Smooth muscle cell (in vitro differentiated cells): ENCODE measurements around the gene SCGB1D4. TPM values are rescaled to one million over a fixed set of nuclear protein-coding genes. Genes with fewer than 3 reads are reported as not detected.

Experiments
- DNase-seq: peaks from one replicate; lab custom pipeline; 2025; ENCODE audit not compliant: unreplicated experiment; lab: John Stamatoyannopoulos, UW
- H2AFZ ChIP-seq: fragments of 200-600 bp; sonication (generic); 2 replicates; pipeline ENCODE4 v1.6.0; 2016; ENCODE audit warnings: antibody characterized with exemption, low read depth, mild to moderate bottlenecking
- H3F3A ChIP-seq: fragments of 200-600 bp; sonication (generic); 2 replicates; pipeline ENCODE4 v1.6.0; 2017; ENCODE audit warnings: antibody characterized with exemption, low read depth
- H3K27ac ChIP-seq: fragments of 200-600 bp; sonication (generic); 2 replicates; pipeline ENCODE4 v1.5.1; 2016; ENCODE audit warnings: low read depth, mild to moderate bottlenecking
- H3K27me3 ChIP-seq: fragments of 200-600 bp; sonication (generic); 2 replicates; pipeline ENCODE4 v1.6.1; 2016; ENCODE audit warnings: low read depth, mild to moderate bottlenecking
- H3K36me3 ChIP-seq: fragments of 200-600 bp; sonication (generic); 2 replicates; pipeline ENCODE4 v1.5.1; 2016; ENCODE audit warnings: low read depth
- H3K4me1 ChIP-seq: fragments of 200-600 bp; sonication (generic); 2 replicates; pipeline ENCODE4 v1.5.1; 2016; ENCODE audit warnings: low read depth
- H3K4me2 ChIP-seq: fragments of 200-600 bp; sonication (generic); 2 replicates; pipeline ENCODE4 v1.6.0; 2016; ENCODE audit warnings: mild to moderate bottlenecking
- H3K4me3 ChIP-seq: fragments of 200-600 bp; sonication (generic); 2 replicates; pipeline ENCODE4 v1.5.1; 2016; ENCODE audit warnings: mild to moderate bottlenecking
- H3K79me2 ChIP-seq: fragments of 200-600 bp; sonication (generic); 2 replicates; pipeline ENCODE4 v1.6.0; 2016; ENCODE audit warnings: low read depth, mild to moderate bottlenecking
- H3K9ac ChIP-seq: fragments of 200-600 bp; sonication (generic); 2 replicates; pipeline ENCODE4 v1.6.0; 2016; ENCODE audit warnings: low read depth
- H3K9me3 ChIP-seq: fragments of 200-600 bp; sonication (generic); replicated peaks from 2 replicates; pipeline ENCODE4 v1.5.1; 2016; ENCODE audit warnings: low read depth
- H4K20me1 ChIP-seq: fragments of 200-600 bp; sonication (generic); 2 replicates; pipeline ENCODE4 v1.6.0; 2016; ENCODE audit warnings: low read depth
- WGBS: methylation state at CpG from one replicate; pipeline ENCODE4 v1.1.7; 2016; ENCODE audit warnings: low lambda C conversion rate; 5-methylcytosine and 5-hydroxymethylcytosine counted together
- polyA plus RNA-seq: library from polyadenylated mRNA; unstranded; fragments of >200 nt; fragmentation: Nextera tagmentation; extraction: Ambion mirVana; gene quantifications from 2 replicates; pipeline ENCODE4 v1.2.1, GENCODE V29; 2016
- total RNA-seq: library from RNA; depleted of rRNA; stranded (reverse); fragments of >200 nt; gene quantifications from 2 replicates; pipeline ENCODE4 v1.2.3, GENCODE V29; 2014
- TF ChIP-seq, protein P1 (sequence below): fragments of 200-600 bp; sonication (generic); IDR thresholded peaks from 2 replicates; pipeline ENCODE4 v1.5.1; 2017; ENCODE audit warnings: borderline replicate concordance, mild to moderate bottlenecking, antibody characterized with exemption; ENCODE audit not compliant: insufficient read depth, poor library complexity, severe bottlenecking

SCGB1D4 gene
- total and polyA plus RNA-seq, 2 experiments from 2014 or later = not detected

DNA sequence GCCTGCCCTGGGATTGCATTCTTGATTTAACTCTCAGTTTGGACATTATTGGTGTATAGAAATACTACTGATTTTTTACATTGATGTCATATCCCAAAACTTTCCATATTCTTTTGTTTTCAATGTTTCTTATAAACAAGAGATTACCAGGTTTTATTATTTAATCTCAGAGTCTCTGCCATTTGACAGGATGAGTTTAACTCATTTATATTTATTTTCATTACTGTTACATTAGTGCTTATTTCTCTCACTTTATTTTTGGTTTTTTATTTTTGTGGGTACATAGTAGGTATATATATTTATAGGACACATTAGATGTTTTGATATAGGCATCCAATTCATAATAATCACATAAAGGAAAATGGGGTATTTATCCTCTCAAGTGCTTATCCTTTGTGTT is 9.1 kb upstream of the SCGB1D4 start:
- Histone ChIP-seq H2AFZ (no peak overlapping the region), H3K27ac (no peak overlapping the region), H3K9ac (no peak overlapping the region), H3K4me3 (no peak overlapping the region), H3K9me3 (peaks cover 5% of the 10 kb centered on the region), H3K79me2 (no peaks in the 10 kb centered on the region), H4K20me1 (no peaks in the 10 kb centered on the region), H3K36me3 (no peaks in the 10 kb centered on the region), H3F3A (no peaks in the 10 kb centered on the region), H3K27me3 (peaks cover 20% of the 10 kb centered on the region), H3K4me2 (no peak overlapping the region), H3K4me1 (no peaks in the 10 kb centered on the region)
- TF ChIP-seq, protein P1, sequence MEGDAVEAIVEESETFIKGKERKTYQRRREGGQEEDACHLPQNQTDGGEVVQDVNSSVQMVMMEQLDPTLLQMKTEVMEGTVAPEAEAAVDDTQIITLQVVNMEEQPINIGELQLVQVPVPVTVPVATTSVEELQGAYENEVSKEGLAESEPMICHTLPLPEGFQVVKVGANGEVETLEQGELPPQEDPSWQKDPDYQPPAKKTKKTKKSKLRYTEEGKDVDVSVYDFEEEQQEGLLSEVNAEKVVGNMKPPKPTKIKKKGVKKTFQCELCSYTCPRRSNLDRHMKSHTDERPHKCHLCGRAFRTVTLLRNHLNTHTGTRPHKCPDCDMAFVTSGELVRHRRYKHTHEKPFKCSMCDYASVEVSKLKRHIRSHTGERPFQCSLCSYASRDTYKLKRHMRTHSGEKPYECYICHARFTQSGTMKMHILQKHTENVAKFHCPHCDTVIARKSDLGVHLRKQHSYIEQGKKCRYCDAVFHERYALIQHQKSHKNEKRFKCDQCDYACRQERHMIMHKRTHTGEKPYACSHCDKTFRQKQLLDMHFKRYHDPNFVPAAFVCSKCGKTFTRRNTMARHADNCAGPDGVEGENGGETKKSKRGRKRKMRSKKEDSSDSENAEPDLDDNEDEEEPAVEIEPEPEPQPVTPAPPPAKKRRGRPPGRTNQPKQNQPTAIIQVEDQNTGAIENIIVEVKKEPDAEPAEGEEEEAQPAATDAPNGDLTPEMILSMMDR = no peak
- no peak for DNase-seq

DNA sequence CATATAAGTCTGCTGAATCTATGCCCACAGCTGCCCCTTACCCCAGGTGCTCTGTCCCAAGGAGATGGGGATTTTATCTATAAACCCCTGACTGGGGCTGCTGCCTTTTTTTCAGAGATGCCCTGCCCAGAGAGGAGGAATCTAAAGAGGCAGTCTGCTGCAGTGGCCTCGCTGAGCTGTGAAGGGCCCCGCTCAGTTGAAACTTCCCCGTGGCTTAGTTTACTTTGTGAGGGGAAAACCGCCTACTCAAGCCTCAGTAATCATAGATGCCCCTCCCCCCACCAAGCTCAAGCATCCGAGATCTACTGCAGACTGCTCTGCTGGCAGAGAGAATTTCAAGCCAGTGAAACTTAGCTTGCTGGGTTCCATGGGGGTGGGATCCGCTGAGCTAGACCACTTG is 7.4 kb upstream of the SCGB1D4 start:
- no peak overlapping the region for H3K4me3 ChIP-seq
- H3K27me3 ChIP-seq = peaks cover 26% of the 10 kb centered on the region
- TF ChIP-seq, protein P1 = no peak
- H3K9me3 ChIP-seq = peaks cover 5% of the 10 kb centered on the region
- no peaks in the 10 kb centered on the region for H3K79me2 ChIP-seq
- H3K27ac ChIP-seq = no peak overlapping the region
- H2AFZ ChIP-seq = no peak overlapping the region
- no peaks in the 10 kb centered on the region for H3K36me3 ChIP-seq
- H3F3A ChIP-seq = no peaks in the 10 kb centered on the region
- H4K20me1 ChIP-seq = no peaks in the 10 kb centered on the region
- no peaks in the 10 kb centered on the region for H3K4me1 ChIP-seq
- no peak for DNase-seq
- no peak overlapping the region for H3K9ac ChIP-seq
- 40% methylated on average over 6 of the region's 6 CpGs for WGBS
- no peak overlapping the region for H3K4me2 ChIP-seq

DNA sequence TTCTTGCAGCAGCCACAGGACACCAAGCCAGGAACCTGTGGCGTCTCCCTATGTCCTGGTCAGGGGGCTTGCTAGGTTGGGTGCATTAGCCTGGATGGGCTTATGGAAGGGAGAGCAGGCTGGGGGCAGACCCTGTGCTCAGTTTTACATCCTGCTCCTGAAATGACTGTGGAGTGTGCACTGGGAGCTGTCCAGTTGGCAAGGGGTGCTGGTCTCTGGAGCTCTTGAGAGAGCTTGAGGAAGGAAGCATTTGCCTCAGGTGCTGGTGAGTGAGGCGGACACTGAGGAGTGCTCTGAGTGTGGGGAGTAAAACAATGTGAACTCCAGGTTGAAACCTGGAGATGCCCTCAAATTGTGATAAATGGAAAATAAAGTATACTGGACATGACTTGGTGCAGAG is 3.4 kb downstream of the SCGB1D4 start:
- Histone ChIP-seq H3K36me3 (no peaks in the 10 kb centered on the region), H3K27me3 (no peaks in the 10 kb centered on the region), H3K79me2 (no peaks in the 10 kb centered on the region), H4K20me1 (no peaks in the 10 kb centered on the region), H3K4me2 (no peak overlapping the region), H3K9me3 (no peaks in the 10 kb centered on the region), H3K27ac (no peak overlapping the region), H3K9ac (no peak overlapping the region), H3K4me1 (no peaks in the 10 kb centered on the region), H2AFZ (no peak overlapping the region), H3F3A (no peaks in the 10 kb centered on the region), H3K4me3 (no peak overlapping the region)
- DNase-seq = no peak
- 79% methylated on average over 2 of the region's 2 CpGs for WGBS
- TF ChIP-seq, protein P1 = no peak

DNA sequence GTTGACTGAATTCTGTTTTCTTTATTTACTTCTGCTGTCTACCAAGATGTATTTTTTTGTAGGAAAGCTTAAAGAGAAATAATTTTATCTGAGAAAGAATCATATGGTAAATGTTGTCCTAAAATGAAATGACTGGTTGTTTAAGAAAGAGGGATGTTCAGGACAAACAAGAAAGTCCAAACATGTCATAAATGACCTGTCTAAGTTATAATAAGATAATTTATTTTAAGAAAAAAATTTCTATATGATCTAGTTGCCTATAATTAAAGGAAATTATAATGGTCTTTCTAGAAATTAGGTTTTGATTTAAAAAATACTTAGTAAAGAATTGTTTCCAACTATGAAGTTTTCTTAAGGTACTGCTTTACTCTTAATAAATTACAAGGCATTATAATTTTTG is 18.4 kb downstream of the SCGB1D4 start:
- no peak for DNase-seq
- Histone ChIP-seq H3K9me3 (peaks cover 4% of the 10 kb centered on the region), H2AFZ (no peak overlapping the region), H3K4me3 (no peak overlapping the region), H3K9ac (no peak overlapping the region), H3K4me2 (no peak overlapping the region), H3K27me3 (no peaks in the 10 kb centered on the region), H3K27ac (no peak overlapping the region), H3F3A (no peaks in the 10 kb centered on the region), H3K79me2 (no peaks in the 10 kb centered on the region), H3K36me3 (no peaks in the 10 kb centered on the region), H4K20me1 (no peaks in the 10 kb centered on the region), H3K4me1 (no peaks in the 10 kb centered on the region)
- TF ChIP-seq, protein P1 = no peak
